Renal cortex interstitium (tissue), 11 donors: ENCODE data around the gene AGPAT3. TPM values are rescaled to one million over a fixed set of nuclear protein-coding genes. Genes with fewer than 3 reads are reported as not detected.

Source experiments
- DNase-seq, 11 donors: peaks; one replicate each; pipeline ENCODE4 v3.0.0-alpha.2; 2013; ENCODE audit warnings: low read depth in 9 of 11, low spot score in 4 of 11; ENCODE audit errors: extremely low read depth in 1 of 11
- polyA plus RNA-seq, 3 donors: library from polyadenylated mRNA; unstranded; fragments of 120-200 nt; gene quantifications; one replicate each; pipeline ENCODE4 v1.2.1, GENCODE V29; 2013; ENCODE audit not compliant: insufficient read length in 3 of 3

AGPAT3 gene
- polyA plus RNA-seq, 3 donors = 54.0 to 78.0 (median 60.4) TPM

GRCh38 chr21:44012474-44013379, 147.7 kb downstream of the AGPAT3 start:
- DNase-seq = peak in 1 of 11 donors; percentile 15

GRCh38 chr21:44013380-44014088, 148.5 kb downstream of the AGPAT3 start:
- DNase-seq = no peak

DNA sequence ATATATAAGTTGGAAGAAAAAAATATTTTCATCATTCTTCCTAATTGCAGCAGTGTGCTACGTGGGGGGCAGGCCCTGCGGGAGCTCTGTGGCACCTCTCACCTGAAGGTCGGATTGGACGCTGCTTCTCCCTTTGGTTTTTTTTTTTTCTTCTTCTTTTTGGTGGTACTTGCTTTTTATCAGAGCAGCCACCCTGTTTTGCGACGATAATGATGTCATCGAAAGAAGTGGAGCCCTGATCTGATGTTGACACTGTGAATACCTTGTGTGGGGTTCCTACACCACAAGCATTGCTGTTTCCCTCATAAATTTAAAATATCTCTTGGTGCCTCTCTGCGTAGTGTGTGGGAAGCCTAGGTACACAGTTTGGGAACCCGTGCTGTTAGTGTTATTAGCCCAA, 152.6 kb downstream of the AGPAT3 start:
- no peak for DNase-seq

- DNase-seq = no peak
Observed at GRCh38 chr21:44018127-44018526, 153.1 kb downstream of the AGPAT3 start.

DNA sequence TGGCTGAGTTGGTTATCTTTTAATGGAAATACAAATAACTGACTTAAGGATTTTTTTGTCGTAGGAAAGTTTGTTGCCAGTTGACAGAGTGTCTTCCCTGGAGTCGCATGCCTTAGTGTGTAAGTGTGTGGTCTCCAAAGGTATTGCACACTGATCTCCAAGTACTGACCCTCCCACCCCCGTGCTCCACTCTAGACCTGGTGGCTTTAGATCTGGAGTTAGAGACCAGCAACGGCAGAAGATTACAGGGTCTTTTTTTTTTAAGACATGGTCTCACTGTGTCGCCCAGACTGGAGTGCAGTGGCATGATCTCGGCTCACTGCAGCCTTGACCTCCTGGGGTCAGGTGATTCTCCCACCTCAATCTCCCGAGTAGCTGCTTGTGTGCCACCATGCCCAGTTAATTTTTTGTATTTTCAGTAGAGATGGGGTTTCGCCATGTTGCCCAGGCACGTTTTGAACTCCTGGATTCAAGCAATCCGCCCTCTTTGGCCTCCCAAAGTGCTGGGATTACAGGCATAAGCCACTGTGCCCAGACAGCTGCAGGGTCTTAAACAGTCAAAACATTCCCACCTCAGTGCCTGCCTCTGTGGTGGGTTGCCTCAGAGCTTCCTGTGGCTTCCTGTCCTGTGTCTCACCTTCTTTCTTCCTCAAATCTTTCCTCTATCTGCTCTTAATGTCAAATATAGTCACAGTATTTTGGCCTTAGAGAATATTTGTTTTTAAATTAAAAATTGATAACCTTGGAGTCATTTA, 154.0 kb downstream of the AGPAT3 start:
- no peak for DNase-seq

DNA sequence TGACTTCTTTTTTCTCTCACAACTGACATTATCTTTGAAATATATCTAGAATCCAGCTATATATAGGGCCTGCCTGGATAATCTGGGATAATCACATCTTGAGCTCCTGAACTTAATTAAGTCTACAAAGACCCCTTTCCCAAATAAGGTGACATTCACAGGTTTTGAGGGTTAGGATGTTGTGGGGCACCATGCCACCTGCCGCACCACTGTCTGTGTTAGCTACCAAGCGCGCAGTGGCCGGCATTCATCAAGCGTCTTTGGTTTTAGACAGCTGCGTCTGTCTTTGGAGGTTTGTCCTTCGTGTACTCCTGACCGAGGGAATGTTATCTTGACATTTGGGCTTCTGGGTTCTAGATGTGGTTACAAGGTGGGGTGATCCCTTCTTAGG, 154.5 kb downstream of the AGPAT3 start:
- DNase-seq = no peak

GRCh38 chr21:44020551-44020950, 155.5 kb downstream of the AGPAT3 start:
- DNase-seq = no peak

DNA sequence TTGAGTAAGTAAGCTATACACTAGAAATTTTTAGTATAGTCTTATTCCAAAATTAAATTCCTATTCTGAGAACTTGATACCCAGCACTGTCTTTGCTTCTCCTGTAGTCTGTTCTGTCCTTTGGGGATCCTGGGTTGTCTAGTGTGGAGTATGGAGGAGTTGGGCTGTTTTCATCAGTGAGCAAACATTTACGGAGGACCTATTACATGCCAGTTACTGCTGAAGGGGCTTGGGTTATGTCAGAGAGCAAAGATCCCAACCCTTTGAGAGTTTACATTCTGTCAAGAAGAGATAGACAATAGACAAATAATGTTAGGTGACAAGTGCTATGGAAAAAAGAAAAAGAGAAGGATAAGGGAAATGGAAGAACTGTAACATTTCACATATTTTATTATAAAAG, 156.0 kb downstream of the AGPAT3 start:
- no peak for DNase-seq

- DNase-seq = no peak
Observed at GRCh38 chr21:44024257-44024656, 159.2 kb downstream of the AGPAT3 start.

DNA sequence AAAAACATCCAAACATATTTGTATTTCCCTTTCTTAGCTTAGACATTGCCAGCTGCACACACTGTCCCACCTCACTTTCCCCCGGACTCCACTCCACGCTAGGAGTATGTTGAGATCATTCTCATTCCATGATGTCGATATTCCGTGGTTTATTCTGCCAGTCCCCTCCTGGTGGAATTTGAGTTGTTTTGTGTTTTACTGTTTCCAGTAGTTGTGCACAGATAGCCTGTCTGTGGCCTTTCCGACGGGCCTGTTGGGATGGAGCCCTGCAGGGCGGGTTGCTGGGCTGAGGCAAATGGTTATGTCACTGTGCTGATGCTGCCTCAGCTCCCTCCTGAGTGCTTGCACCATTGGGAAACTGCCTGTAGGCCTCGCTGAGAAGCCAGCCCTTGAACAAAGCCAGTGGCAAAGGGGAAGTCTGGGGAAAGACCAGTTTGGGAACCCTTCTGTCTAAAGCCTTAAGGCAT, 159.9 kb downstream of the AGPAT3 start:
- no peak for DNase-seq

DNA sequence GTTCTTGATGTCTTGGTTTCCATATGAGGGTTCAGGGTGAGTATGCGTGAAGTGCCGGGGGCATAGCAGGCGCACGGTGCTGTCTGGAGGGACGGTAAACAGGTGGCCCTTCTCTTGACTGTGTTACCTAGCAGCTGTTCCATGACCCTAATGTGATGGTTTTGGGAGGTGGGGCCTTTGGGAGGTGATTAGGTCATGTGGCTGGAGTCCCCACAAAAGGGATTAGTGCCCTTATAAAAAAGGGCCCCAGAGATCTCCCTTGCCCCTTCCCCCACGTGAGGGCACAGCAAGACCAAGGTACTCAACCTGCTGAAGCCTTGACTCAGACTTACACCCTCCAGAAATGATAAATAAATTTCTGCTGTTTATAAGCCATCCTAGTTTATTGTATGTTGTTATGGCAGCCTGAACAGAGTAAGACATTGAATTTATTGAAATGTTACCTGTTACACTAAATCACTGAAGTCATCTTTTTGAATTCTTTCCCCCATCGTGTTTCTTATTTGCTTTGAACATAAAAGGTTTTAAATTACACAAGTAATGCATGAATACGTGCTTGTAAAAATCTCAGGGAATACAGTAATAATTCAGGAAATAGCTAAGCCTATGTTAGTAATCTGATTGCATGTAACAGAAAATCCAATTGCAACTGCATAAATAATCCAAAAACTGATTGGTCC, 162.7 kb downstream of the AGPAT3 start:
- DNase-seq = no peak

DNA sequence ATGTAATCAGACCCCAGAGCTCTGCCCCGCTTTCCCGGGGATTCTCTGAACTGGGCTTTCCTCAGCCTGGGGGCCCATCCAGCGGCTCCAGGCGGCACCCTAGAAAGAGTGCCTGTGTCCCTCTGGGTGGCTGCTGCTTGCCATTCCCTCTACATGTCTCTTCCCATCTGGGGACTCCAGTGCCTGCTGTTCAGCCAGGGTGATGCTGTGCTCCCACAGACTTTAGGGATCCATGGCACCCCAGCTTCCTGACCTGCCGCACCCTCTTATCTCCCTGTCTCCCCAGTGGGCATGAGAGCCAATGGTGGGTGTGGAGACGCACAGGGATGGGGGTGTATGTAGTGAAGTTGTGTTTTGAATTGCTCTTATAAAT, 163.2 kb downstream of the AGPAT3 start:
- no peak for DNase-seq

GRCh38 chr21:44029460-44030087, 164.6 kb downstream of the AGPAT3 start:
- no peak for DNase-seq

- DNase-seq = no peak
Observed at GRCh38 chr21:44035244-44035643, 170.2 kb downstream of the AGPAT3 start.

Other genes starting within 250 kb of the AGPAT3 start
- gene HSF2BP, start 205.7 kb upstream of the AGPAT3 start, polyA plus RNA-seq = 1 to 10 TPM; 1.6 to 2.3 (median 2.3) TPM
- 10 to 100 TPM; 28.6 to 32.9 (median 32.3) TPM for gene RRP1B, start 205.7 kb upstream of the AGPAT3 start, polyA plus RNA-seq
- gene PDXK, start 146.1 kb upstream of the AGPAT3 start, polyA plus RNA-seq = 100 to 1,000 TPM in 1 of 3 donors, 10 to 100 TPM in 2; 67.8 to 104 (median 70.2) TPM
- 10 to 100 TPM; 45.4 to 49.4 (median 47.3) TPM for gene CSTB, start 88.9 kb upstream of the AGPAT3 start, polyA plus RNA-seq
- 10 to 100 TPM; 31.3 to 33.7 (median 31.7) TPM for gene RRP1, start 75.6 kb upstream of the AGPAT3 start, polyA plus RNA-seq
- gene TRAPPC10, start 147.1 kb downstream of the AGPAT3 start, polyA plus RNA-seq = 10 to 100 TPM; 33.5 to 45.4 (median 41.9) TPM
- gene PWP2, start 242.2 kb downstream of the AGPAT3 start, polyA plus RNA-seq = 10 to 100 TPM in 2 of 3 donors, 1 to 10 TPM in 1; 3.6 to 14.2 (median 11.6) TPM